Thymus (tissue), 11 donors: ENCODE data around the gene TRIM56. TPM values are rescaled to one million over a fixed set of nuclear protein-coding genes. Genes with fewer than 3 reads are reported as not detected.
A peak's percentile ranks its signal among the peaks of the same experiment; 100 is the strongest.

Experiments
- DNase-seq, 9 donors: peaks; one replicate each; pipeline ENCODE4 v3.0.0-alpha.2; 2013; ENCODE audit warnings: low spot score in 9 of 9, low read depth in 6 of 9, missing footprints in 1 of 9
- H3K27ac ChIP-seq, 2 donors: one replicate each; pipeline ENCODE4 v1.5.1; 2013; ENCODE audit warnings: control low read depth in 1 of 2, low read depth in 1 of 2, low read length in 1 of 2, mild to moderate bottlenecking in 1 of 2, moderate library complexity in 1 of 2
- H3K27me3 ChIP-seq, 2 donors: one replicate each; pipeline ENCODE4 v1.5.1; 2013; ENCODE audit warnings: low read length in 1 of 2; ENCODE audit not compliant: control insufficient read depth in 2 of 2, insufficient read depth in 1 of 2
- H3K36me3 ChIP-seq, 2 donors: one replicate each; pipeline ENCODE4 v1.5.1; 2013; ENCODE audit warnings: low read length in 1 of 2, mild to moderate bottlenecking in 1 of 2, moderate library complexity in 1 of 2; ENCODE audit not compliant: control insufficient read depth in 2 of 2, insufficient read depth in 2 of 2
- H3K4me1 ChIP-seq, 2 donors: one replicate each; pipeline ENCODE4 v1.5.1; 2013; ENCODE audit warnings: low read length in 2 of 2; ENCODE audit not compliant: control insufficient read depth in 2 of 2, insufficient read depth in 2 of 2
- H3K4me3 ChIP-seq, 2 donors: one replicate each; pipeline ENCODE4 v1.5.1; 2013; ENCODE audit warnings: low read length in 2 of 2, control low read depth in 1 of 2, mild to moderate bottlenecking in 1 of 2
- H3K9me3 ChIP-seq, 2 donors: one replicate each; pipeline ENCODE4 v1.5.1; 2013; ENCODE audit warnings: low read length in 1 of 2, mild to moderate bottlenecking in 1 of 2; ENCODE audit not compliant: control insufficient read depth in 2 of 2, insufficient read depth in 1 of 2
- WGBS: extraction: QIAGEN DNeasy Blood & Tissue Kit; methylation state at CpG from one replicate; pipeline ENCODE4 v1.1.7; 2013; 5-methylcytosine and 5-hydroxymethylcytosine counted together
- polyA plus RNA-seq: library from polyadenylated mRNA; stranded (reverse); fragments of 200-250 nt; gene quantifications from one replicate; pipeline ENCODE4 v1.2.3, GENCODE V29; 2013
- total RNA-seq: library from RNA; stranded (reverse); fragments of 120-200 nt; gene quantifications from one replicate; pipeline ENCODE4 v1.2.4, GENCODE V29; 2013
- donor health status: healthy.

TRIM56 gene
- total and polyA plus RNA-seq, 2 donors = 6.9 to 12.8 TPM

DNA sequence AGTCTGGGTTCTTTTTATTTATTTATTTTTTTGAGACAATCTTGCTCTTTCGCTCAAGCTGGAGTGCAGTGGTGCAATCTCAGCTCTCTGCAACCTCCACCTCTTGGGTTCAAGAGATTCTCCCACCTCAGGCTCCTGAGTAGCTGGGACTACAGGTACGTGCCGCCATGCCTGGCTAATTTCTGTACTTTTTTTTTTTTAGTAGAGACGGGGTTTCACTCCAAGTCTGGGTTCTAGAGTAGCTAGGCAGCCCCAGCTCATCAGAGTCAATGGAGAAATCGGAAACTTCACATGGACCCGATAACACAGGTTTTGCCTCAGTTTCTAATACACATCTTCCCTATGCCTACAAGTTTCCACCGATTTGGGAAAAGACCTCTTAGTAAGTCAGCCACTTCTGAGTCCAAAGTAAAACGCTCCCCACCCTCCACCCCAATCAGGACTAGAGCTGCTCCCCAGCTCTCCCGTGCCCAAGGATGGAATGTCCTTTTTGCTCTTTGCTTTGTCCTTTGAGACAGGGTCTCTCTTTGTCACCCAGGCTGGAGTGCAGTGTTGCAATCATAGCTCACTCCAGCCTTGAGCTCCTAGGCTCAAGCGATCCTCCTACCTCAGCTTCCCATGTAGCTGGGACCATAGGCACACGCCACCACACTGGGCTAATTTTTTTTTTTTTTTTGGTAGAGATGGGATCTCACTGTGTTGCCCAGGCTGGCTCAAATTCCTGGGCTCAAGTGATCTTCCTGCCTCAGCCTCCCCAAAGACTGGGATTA lies 37.8 kb downstream of the TRIM56 start:
- Histone ChIP-seq H3K27me3 (peaks cover 4 to 51% of the 10 kb centered on the region in 2 donors), H3K4me1 (peaks cover 28 to 45% of the 10 kb centered on the region in 2 donors), H3K36me3 (no peaks in the 10 kb centered on the region), H3K27ac (no peak overlapping the region), H3K9me3 (no peaks in the 10 kb centered on the region), H3K4me3 (no peak overlapping the region)
- WGBS = 97% methylated on average over 11 of the region's 11 CpGs
- DNase-seq = no peak

DNA sequence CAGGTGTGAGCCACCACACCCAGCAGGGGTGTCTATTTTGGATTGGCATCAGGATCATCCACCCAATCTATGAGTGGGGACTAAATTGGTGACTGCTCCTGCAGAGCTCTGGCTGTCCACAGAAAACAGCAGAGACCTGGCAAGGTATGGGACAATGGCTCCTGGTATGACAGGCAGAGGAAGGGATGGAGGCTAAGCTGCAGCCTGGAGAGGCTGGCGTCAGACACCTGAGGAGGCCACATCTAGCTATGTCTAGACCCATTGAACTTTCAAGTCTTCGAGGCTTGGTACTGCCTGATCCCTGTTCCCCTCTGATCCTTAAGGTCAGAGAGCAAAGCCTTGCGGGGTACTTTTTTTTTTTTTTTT lies 38.4 kb downstream of the TRIM56 start:
- no peak overlapping the region for H3K27ac ChIP-seq
- peaks cover 33 to 50% of the 10 kb centered on the region in 2 donors for H3K4me1 ChIP-seq
- WGBS = 78% methylated on average over 3 of the region's 3 CpGs
- peaks cover 4 to 55% of the 10 kb centered on the region in 2 donors for H3K27me3 ChIP-seq
- no peaks in the 10 kb centered on the region for H3K9me3 ChIP-seq
- no peaks in the 10 kb centered on the region for H3K36me3 ChIP-seq
- H3K4me3 ChIP-seq = no peak overlapping the region
- no peak for DNase-seq

DNA sequence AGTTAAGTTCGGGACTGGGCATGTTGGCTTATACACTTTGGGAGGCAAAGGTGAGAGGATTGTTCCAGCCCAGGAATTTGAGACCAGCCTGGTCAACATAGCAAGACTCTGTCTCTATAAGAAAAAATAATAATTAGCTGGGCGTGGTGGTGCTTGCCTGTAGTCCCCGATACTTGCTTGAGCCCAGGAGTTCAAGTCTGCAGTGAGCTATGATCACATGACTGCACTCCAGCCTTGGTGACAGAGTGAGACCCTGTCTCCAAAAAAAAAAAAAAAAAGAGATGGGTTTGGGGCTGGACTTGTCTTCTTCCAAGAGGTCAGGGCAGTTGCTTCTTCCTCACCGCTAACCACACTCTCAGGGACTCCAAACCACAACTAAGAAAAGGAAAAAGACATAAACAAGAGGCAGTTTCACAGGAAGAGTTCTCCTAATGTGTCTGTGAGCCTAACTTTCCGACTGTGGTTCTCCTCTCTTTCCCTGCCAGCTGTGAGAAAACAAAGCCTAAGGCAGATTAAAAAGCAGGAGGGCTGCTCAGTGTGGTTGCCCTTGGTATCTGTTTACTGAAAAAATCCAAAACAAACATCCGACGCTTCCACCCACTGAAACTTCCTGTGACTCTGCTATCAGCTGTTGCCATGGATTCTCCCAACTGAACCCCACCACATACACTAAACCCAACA lies 39.2 kb downstream of the TRIM56 start:
- no peak overlapping the region for H3K4me3 ChIP-seq
- peaks cover 4 to 53% of the 10 kb centered on the region in 2 donors for H3K27me3 ChIP-seq
- peaks cover 33 to 49% of the 10 kb centered on the region in 2 donors for H3K4me1 ChIP-seq
- no peaks in the 10 kb centered on the region for H3K36me3 ChIP-seq
- 18% methylated on average over 7 of the region's 7 CpGs for WGBS
- no peaks in the 10 kb centered on the region for H3K9me3 ChIP-seq
- H3K27ac ChIP-seq = peak overlapping the region in 1 of 2 donors; percentile 36
- no peak for DNase-seq

DNA sequence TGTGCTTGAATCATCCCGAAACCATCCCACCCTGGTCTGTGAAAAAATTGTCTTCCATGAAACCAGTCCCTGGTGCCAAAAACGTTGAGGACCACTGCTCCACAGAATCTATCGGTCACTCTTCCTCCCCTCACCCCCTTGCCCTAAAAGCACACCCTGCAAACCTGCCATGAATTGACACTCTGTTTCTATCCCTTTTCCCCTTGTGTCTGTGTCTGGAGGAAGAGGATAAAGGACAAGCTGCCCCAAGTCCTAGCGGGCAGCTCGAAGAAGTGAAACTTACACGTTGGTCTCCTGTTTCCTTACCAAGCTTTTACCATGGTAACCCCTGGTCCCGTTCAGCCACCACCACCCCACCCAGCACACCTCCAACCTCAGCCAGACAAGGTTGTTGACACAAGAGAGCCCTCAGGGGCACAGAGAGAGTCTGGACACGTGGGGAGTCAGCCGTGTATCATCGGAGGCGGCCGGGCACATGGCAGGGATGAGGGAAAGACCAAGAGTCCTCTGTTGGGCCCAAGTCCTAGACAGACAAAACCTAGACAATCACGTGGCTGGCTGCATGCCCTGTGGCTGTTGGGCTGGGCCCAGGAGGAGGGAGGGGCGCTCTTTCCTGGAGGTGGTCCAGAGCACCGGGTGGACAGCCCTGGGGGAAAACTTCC lies 40.8 kb downstream of the TRIM56 start:
- Histone ChIP-seq H3K4me1 (peaks cover 33 to 46% of the 10 kb centered on the region in 2 donors), H3K9me3 (no peaks in the 10 kb centered on the region), H3K36me3 (no peaks in the 10 kb centered on the region), H3K27me3 (peaks cover 4 to 41% of the 10 kb centered on the region in 2 donors), H3K27ac (peak overlapping the region in 1 of 2 donors; percentile 62), H3K4me3 (no peak overlapping the region)
- 47% methylated on average over 15 of the region's 15 CpGs for whole genome bisulfite sequencing
- DNase-seq = no peak

DNA sequence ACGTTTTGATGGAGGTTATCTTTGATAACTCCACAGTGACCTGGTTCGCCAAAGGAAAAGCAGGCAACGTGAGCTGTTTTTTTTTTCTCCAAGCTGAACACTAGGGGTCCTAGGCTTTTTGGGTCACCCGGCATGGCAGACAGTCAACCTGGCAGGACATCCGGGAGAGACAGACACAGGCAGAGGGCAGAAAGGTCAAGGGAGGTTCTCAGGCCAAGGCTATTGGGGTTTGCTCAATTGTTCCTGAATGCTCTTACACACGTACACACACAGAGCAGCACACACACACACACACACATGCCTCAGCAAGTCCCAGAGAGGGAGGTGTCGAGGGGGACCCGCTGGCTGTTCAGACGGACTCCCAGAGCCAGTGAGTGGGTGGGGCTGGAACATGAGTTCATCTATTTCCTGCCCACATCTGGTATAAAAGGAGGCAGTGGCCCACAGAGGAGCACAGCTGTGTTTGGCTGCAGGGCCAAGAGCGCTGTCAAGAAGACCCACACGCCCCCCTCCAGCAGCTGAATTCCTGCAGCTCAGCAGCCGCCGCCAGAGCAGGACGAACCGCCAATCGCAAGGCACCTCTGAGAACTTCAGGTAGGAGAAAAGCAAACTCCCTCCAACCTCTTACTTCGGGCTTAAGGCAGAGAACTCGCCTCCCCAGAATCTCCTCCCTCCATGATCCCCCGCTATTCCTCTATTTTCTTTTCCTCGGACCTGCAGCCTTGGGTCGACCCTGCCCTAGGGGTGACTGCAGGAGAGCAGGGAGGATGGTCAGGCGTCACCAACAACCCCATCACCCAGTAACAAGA lies 41.6 kb downstream of the TRIM56 start, which contains the start of gene SERPINE1:
Gene SERPINE1, plus strand, starts transcription at position 454 of the 809 bp plus-strand sequence. CDS start 1,290 bp downstream, outside the sequence.
- Histone ChIP-seq H3K27me3 (peaks cover 4 to 36% of the 10 kb centered on the region in 2 donors), H3K36me3 (no peaks in the 10 kb centered on the region), H3K27ac (peak within 1 kb of the TSS; percentile 59 to 62), H3K9me3 (no peaks in the 10 kb centered on the region), H3K4me1 (peaks cover 33 to 44% of the 10 kb centered on the region in 2 donors), H3K4me3 (peak within 1 kb of the TSS in 1 of 2 donors; percentile 28)
- peak; percentile 38 to 86 (median 60) for DNase-seq
- WGBS = 9% methylated on average over 22 of the region's 22 CpGs

DNA sequence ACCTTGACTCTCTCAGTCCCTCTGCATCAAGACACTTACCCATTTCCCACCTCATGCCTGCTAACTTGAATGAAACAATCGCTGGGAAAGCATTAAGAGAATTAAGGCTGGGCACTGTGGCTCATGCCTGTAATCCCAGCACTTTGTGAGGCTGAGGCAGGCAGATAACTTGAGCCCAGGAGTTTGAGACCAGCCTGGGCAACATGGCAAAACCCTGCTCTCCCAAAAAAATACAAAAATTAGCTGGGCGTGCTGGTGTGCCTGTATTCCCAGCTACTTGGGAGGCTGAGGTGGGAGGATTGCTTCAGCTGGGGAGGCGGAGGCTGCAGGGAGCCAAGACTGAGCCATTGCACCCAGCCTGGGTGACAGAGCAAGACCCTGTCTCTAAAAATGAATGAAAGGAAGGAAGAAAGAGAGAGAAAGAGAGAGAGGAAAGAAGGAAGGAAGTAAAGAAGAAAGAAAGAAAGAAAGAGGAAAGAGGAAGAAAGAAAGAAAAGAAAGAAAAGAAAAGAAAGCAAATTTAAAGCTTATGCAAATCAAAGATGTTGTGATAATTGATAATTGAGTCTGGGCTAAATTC lies 42.3 kb downstream of the TRIM56 start:
- peaks cover under 1 to 29% of the 10 kb centered on the region in 2 donors for H3K27me3 ChIP-seq
- no peak overlapping the region for H3K4me3 ChIP-seq
- WGBS = 84% methylated on average over 3 of the region's 3 CpGs
- H3K4me1 ChIP-seq = peaks cover 33 to 38% of the 10 kb centered on the region in 2 donors
- no peak overlapping the region for H3K27ac ChIP-seq
- no peaks in the 10 kb centered on the region for H3K9me3 ChIP-seq
- no peaks in the 10 kb centered on the region for H3K36me3 ChIP-seq
- no peak for DNase-seq

DNA sequence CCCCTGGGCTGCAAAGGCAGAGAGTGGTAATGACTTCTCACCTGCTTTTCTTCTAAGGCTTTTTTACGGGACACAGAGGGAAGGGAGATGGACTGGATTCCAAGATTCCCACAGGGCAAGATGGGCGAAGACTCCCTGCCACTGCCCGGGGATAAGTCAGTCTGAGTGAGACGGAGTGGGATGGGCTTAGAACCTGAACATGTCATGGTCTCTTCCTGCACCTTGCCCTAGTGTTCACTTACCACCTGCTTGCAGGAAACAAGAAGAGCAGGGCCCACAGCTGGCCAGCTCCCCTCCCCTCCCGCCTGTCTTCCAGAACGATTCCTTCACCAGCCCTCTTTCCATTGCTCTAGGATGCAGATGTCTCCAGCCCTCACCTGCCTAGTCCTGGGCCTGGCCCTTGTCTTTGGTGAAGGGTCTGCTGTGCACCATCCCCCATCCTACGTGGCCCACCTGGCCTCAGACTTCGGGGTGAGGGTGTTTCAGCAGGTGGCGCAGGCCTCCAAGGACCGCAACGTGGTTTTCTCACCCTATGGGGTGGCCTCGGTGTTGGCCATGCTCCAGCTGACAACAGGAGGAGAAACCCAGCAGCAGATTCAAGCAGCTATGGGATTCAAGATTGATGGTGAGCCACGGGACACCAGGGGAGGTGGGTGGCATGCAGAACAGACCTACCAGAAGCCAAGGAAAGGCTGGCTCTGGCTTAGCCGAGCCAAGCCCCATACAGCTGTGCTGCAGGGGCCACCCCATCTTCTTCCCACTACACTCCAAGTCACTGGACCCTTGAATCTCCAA lies 43.0 kb downstream of the TRIM56 start:
- Histone ChIP-seq H3K4me1 (peaks cover 33 to 38% of the 10 kb centered on the region in 2 donors), H3K27ac (no peak overlapping the region), H3K36me3 (no peaks in the 10 kb centered on the region), H3K9me3 (no peaks in the 10 kb centered on the region), H3K4me3 (no peak overlapping the region), H3K27me3 (peaks cover 0 to 22% of the 10 kb centered on the region in 2 donors)
- no peak for DNase-seq
- WGBS = 38% methylated on average over 14 of the region's 14 CpGs
